ENCODE data around the gene FGR. TPM values are rescaled to one million over a fixed set of nuclear protein-coding genes. Genes with fewer than 3 reads are reported as not detected.

The FGR gene
- total and polyA plus RNA-seq, 2 of the 13 experiments (the other 11 are each of a cell fraction or from before 2014, with no cell fraction given): not detected

- peaks cover 27% of the 10 kb centered on the region for H3K79me2 ChIP-seq (ENCODE audit: insufficient read depth, low read length)
- H3K27me3 ChIP-seq (ENCODE audit: control insufficient read depth in 1 of 2, insufficient read depth in 2 of 2, low read length in 2 of 2): no peaks in the 10 kb centered on the region
- H3K9ac ChIP-seq (ENCODE audit: insufficient read depth, low read depth, low read length): no peak overlapping the region
- DNase-seq (ENCODE audit: low spot score) (no peak), FAIRE-seq (no peak), ATAC-seq (no peak)
- POLR2A ChIA-PET: interaction anchor here (1.3 to 3.2 kb wide), 4 partner anchors 13 to 86 kb away, joined by 4 to 11 read pairs (median 8); partner anchors contain the start of gene WASF2
- CTCF ChIA-PET (ENCODE audit: low intra/inter-chr PET ratio, low total read pairs): no interaction called here
- H3K4me1 ChIP-seq (ENCODE audit: insufficient read depth, low read length): peaks cover 68% of the 10 kb centered on the region
- H3K4me2 ChIP-seq (ENCODE audit: low read depth, low read length): peak overlapping the region; percentile 62; the same call in 1 of the 2 replicates
- H3K4me3 ChIP-seq (replicated peaks in 1 of 3; ENCODE audit: insufficient read depth in 1 of 3, low read depth in 2 of 3, low read length in 3 of 3): no peak overlapping the region
- in situ Hi-C loops (cut with HindIII; ENCODE audit: extremely low pct_ligation_motif_present, low pct_unique_long_range_greater_than_20kb): no loop called here
- no peak overlapping the region for H3K27ac ChIP-seq (ENCODE audit: extremely low read length, insufficient read depth, low read length)
- no peak overlapping the region for H2AFZ ChIP-seq (ENCODE audit: low read length)
- H3K36me3 ChIP-seq (replicated peaks in 1 of 2; ENCODE audit: control insufficient read depth in 1 of 2, insufficient read depth in 2 of 2, low read length in 2 of 2): no peaks in the 10 kb centered on the region
- WGBS (ENCODE audit: low lambda C conversion rate): 54% methylated on average over 3 of the region's 7 CpGs
- BruUV-seq (replicated peaks): no TSS peak
- peaks cover 14% of the 10 kb centered on the region; the same call in 1 of the 2 replicates for H4K20me1 ChIP-seq (ENCODE audit: insufficient read depth, low read length)
- intact Hi-C loops (cut with micrococcal nuclease; ENCODE audit: unreplicated experiment): no loop called here
- H3K9me3 ChIP-seq (ENCODE audit: low read length): no peaks in the 10 kb centered on the region
- no peak for TF ChIP-seq ZNF34 (CRISPR knock-in tag; IDR thresholded peaks at IDR 0.05; ENCODE audit: borderline replicate concordance)
- TF ChIP-seq HOXD1 (CRISPR knock-in tag; IDR thresholded peaks at IDR 0.05): no peak
- TF ChIP-seq ZNF567 (CRISPR knock-in tag; IDR thresholded peaks at IDR 0.05; ENCODE audit: borderline replicate concordance): no peak
- TF ChIP-seq ZNF318 (CRISPR knock-in tag; IDR thresholded peaks at IDR 0.05): no peak
- no peak for TF ChIP-seq HES4 (CRISPR knock-in tag; IDR thresholded peaks at IDR 0.05; ENCODE audit: borderline replicate concordance)
- TF ChIP-seq PLSCR1 (CRISPR knock-in tag; IDR thresholded peaks at IDR 0.05; ENCODE audit: borderline replicate concordance): no peak
- TF ChIP-seq AKAP8 (CRISPR knock-in tag; IDR thresholded peaks at IDR 0.05): no peak
- TF ChIP-seq ZNF530 (CRISPR knock-in tag; IDR thresholded peaks at IDR 0.05; ENCODE audit: low read depth): no peak
- no peak for TF ChIP-seq ZNF468 (CRISPR knock-in tag; IDR thresholded peaks at IDR 0.05)
- no peak for TF ChIP-seq ZNF740 (CRISPR knock-in tag; IDR thresholded peaks at IDR 0.05)
- no peak for TF ChIP-seq ZBTB43 (CRISPR knock-in tag; conservative IDR thresholded peaks at IDR 0.05)
- TF ChIP-seq THAP8 (CRISPR knock-in tag; IDR thresholded peaks at IDR 0.05; ENCODE audit: borderline replicate concordance): no peak
- no peak for TF ChIP-seq ZNF607 (CRISPR knock-in tag; IDR thresholded peaks at IDR 0.05; ENCODE audit: borderline replicate concordance)
These were observed 58.2 kb downstream of the FGR start for GRCh38 chr1:27576806-27577227.
